WI38 (cell line): ENCODE measurements around the gene MCC.

Experiments used
- H3K4me3 ChIP-seq: 2 replicates; pipeline ENCODE4 v1.5.1; 2011; ENCODE audit warnings: low read depth, mild to moderate bottlenecking, control low read depth, low read length
- TF ChIP-seq, protein P1 (sequence below): IDR thresholded peaks from 2 replicates; pipeline ENCODE4 v1.5.1; 2012; ENCODE audit warnings: low read depth, mild to moderate bottlenecking, control low read depth, low read length

MCC gene

DNA sequence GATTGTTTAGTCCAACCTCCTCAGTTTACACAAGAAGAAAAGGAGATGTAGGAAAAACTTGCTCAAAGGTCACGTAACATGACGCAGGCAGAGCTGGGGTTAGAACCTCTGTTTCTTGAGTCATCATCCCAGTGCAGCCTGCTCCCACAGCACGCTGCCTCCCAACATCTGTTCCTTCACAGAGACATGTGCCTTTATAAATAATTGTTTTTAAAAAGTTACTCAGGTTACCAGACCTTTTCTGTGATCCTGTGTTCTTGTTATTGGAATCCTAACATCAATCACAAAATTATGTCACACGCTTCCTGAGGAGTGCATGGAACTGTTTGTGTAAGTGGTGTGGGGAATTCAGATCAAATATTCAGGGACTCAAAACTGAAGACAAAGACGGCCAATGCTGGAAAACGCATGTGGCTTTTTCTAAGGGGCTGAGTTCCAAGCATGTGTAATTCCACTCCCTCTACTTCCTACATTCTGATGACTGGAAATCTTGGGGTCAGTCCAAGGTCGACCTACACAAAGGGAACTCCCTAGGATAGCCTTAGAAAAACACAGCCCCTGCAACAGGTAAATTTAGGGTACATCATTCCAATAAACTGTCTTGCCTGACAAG is 237.8 kb downstream of the MCC start:
- TF ChIP-seq, protein P1, sequence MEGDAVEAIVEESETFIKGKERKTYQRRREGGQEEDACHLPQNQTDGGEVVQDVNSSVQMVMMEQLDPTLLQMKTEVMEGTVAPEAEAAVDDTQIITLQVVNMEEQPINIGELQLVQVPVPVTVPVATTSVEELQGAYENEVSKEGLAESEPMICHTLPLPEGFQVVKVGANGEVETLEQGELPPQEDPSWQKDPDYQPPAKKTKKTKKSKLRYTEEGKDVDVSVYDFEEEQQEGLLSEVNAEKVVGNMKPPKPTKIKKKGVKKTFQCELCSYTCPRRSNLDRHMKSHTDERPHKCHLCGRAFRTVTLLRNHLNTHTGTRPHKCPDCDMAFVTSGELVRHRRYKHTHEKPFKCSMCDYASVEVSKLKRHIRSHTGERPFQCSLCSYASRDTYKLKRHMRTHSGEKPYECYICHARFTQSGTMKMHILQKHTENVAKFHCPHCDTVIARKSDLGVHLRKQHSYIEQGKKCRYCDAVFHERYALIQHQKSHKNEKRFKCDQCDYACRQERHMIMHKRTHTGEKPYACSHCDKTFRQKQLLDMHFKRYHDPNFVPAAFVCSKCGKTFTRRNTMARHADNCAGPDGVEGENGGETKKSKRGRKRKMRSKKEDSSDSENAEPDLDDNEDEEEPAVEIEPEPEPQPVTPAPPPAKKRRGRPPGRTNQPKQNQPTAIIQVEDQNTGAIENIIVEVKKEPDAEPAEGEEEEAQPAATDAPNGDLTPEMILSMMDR: no peak
- no peak overlapping the region for H3K4me3 ChIP-seq

DNA sequence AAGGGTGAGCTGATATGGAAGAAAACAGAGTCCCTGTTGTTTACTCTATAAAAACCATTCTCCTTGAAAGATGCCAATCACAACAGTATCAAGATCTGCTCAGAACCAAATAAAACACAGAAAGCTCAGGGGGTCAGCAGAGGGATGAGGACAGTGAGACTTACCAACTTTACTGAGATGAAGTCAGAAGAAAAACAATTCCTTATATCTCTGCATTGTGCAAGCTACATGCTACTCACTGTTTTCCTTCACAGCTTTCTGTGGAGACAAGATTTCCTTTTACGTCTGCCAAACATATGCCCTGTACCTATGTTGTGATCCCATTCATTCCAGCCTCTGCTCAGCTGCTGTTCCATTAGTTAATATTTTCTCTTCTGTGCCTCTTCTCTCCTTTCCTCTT is 239.0 kb downstream of the MCC start:
- H3K4me3 ChIP-seq: no peak overlapping the region
- TF ChIP-seq, protein P1: no peak

DNA sequence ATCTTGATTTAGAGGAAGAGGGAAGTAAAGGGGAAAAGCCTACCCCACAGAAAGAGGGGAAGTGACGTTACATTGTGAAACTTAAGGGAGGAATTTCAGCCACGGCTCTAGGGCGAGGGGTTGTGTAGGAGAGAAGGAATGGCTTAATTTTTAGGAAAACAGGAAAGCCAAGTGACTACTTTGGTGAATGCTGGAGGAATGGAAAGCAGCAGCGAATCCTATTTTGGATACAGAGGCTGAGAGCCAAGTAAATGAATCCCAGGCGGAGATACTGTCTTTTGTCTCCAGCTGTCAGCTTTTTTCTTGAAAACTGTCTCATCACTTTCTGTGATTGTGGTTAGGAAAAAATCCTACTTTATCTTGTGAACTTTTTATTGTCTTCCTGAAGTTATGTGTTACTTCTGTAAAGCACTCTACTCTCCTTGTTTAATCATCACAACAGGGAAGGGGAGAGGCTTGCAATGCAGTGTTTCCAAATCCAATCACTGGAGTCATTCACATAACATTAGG is 241.8 kb downstream of the MCC start:
- TF ChIP-seq, protein P1: no peak
- H3K4me3 ChIP-seq: no peak overlapping the region

DNA sequence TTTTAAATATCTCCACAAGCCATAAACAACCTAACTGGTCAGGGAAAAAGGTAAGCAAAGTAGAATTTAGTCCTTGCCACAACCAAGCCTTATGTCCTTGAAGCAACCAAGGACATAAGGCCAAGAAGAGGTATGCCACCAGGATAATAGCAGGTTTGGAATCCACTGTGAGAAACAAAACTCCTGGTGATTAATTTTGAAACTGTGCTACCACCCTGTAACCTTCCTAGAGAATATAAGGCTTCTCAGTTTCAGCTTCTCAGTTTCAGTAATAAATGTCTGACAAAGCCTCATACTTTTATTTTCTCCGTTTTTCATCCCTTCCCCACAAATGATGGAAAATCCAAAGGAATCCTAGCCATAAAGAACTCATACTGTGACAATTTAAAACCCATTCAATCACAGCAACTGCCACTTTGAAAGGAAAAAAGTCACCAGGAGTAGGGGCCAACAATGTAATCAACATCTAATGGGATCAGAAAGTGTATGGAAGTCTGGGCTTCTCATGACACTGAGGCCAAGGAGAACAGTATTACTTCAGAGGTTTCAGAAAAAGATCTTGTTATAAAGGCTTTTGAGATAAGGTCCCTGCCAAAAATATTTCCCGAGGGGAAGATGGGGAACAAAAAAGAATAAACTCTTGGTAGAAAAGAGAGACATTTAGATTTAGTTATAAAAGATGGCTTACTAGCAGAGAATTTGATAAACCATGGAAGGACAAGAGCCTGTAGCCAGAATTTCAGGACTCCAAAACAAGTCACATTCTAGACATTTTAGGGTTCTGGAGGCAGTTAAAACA is 242.6 kb downstream of the MCC start:
- TF ChIP-seq, protein P1: no peak
- H3K4me3 ChIP-seq: no peak overlapping the region

DNA sequence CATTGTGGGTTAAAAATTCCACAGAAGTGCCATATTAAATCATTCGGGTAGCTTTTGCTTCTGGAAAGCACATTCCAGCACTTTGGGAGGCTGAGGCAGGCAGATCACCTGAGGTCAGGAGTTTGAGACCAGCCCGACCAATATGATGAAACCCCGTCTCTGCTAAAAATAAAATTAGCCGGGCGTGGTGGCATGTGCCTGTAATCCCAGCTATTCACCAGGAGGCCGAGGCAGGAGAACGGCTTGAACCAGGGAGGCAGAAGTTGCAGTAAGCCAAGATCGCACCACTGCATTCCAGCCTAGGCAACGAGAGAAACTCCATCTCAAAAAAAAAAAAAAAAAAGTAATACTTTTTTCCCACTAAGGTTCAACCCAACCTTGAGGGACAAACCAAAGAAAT is 243.3 kb downstream of the MCC start:
- TF ChIP-seq, protein P1: no peak
- no peak overlapping the region for H3K4me3 ChIP-seq

DNA sequence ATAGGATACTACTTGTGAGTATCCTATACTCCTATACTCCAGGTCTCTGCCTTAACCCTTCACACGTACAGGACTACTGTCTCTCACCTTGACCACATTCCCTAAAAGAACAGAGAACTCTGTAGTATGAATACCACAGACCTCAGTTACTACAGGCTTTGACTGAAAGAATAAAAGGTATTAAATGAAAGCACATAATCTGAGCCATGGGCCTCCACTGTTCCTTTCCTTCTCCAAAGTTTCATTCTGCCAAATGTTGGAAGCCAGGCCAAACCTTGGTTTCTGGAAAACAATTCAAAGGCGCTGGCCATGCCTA is 244.9 kb downstream of the MCC start:
- H3K4me3 ChIP-seq: no peak overlapping the region
- TF ChIP-seq, protein P1: no peak

DNA sequence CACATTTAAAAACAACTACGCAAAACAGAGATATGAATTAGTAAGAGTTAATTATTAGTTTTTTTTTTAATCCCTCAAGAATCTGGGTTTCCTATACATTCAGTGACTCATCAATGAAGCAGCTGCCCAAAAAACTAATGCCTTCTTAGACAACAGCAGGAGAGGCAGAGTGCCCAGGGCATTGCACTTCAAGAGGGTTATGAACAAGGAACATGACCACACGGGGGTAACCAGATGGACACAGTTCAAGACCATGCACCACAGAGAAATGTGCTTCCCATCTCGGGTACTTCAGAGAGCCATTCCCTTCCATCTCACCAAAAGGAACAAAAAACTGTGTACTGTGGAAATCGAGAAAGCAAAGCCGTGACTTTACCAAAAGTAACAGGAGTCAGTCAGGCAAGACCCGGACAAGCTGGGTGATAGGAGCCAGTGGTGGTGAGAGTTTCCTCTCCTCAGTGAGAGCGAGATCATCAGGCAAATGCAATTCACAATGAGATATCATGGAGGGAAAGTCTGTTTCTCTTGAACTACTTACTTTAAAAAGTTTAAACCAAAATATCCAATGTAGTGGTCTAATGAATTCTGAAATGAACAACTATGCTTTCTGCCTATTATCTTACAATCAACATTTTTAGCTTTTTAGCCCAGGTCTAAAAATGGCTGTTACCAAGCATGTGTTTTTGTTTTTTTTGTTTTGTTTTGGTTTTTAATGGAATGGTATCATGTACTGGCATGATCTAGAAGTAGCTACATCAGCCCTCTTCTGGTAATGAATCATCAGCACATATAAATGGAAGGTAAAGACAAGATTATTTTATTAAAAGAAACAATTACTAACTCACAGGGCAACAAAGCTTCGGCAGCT is 245.5 kb downstream of the MCC start:
- TF ChIP-seq, protein P1: no peak
- no peak overlapping the region for H3K4me3 ChIP-seq
